GM23338 (cell line): ENCODE results near the gene UBE2V1. TPM values are rescaled to one million over a fixed set of nuclear protein-coding genes. Genes with fewer than 3 reads are reported as not detected.

Experiments used
- ATAC-seq: fragments of 200-7000 bp; cut with Tn5 transposase; 3 replicates; pipeline ENCODE4 v1.9.1; 2020
- DNase-seq: peaks from one replicate; pipeline ENCODE4 v3.0.0-alpha.2; 2015; ENCODE audit warnings: low spot score
- H2AFZ ChIP-seq: fragments of 200-600 bp; sonication (generic); 2 replicates; pipeline ENCODE4 v1.8.0; 2016; ENCODE audit warnings: antibody characterized with exemption, mild to moderate bottlenecking, moderate library complexity
- H3F3A ChIP-seq: fragments of 200-600 bp; sonication (generic); replicated peaks from 2 replicates; pipeline ENCODE4 v1.8.0; 2017; ENCODE audit warnings: antibody characterized with exemption, mixed run types, low read depth
- H3K27ac ChIP-seq: fragments of 200-600 bp; sonication (generic); 2 replicates; pipeline ENCODE4 v1.6.1; 2016; ENCODE audit warnings: low read depth
- H3K27me3 ChIP-seq: fragments of 200-600 bp; sonication (generic); 2 replicates; pipeline ENCODE4 v1.8.0; 2016; ENCODE audit warnings: mild to moderate bottlenecking, mixed run types, moderate library complexity; ENCODE audit not compliant: insufficient read depth
- H3K36me3 ChIP-seq: fragments of 200-600 bp; sonication (generic); 2 replicates; pipeline ENCODE4 v1.8.0; 2016; ENCODE audit warnings: mild to moderate bottlenecking; ENCODE audit not compliant: insufficient read depth
- H3K4me1 ChIP-seq: fragments of 200-600 bp; sonication (generic); 2 replicates; pipeline ENCODE4 v1.8.0; 2016; ENCODE audit warnings: mild to moderate bottlenecking, moderate library complexity; ENCODE audit not compliant: insufficient read depth
- H3K4me2 ChIP-seq: fragments of 200-600 bp; sonication (generic); 2 replicates; pipeline ENCODE4 v1.7.1; 2017; ENCODE audit warnings: mixed run types
- H3K4me3 ChIP-seq: fragments of 200-600 bp; sonication (generic); 2 replicates; pipeline ENCODE4 v1.6.1; 2016; ENCODE audit warnings: mixed run types
- H3K79me2 ChIP-seq: fragments of 200-600 bp; sonication (generic); replicated peaks from 2 replicates; pipeline ENCODE4 v1.8.0; 2017; ENCODE audit warnings: mild to moderate bottlenecking; ENCODE audit not compliant: insufficient read depth
- H3K9me2 ChIP-seq: fragments of 200-600 bp; sonication (generic); 2 replicates; pipeline ENCODE4 v1.8.0; 2017; ENCODE audit not compliant: insufficient read depth
- H4K20me1 ChIP-seq: fragments of 200-600 bp; sonication (generic); replicated peaks from 2 replicates; pipeline ENCODE4 v1.8.0; 2017; ENCODE audit warnings: mild to moderate bottlenecking; ENCODE audit not compliant: insufficient read depth
- H3K27ac Mint-ChIP-seq: 2 replicates; pipeline ENCODE4 v1.8.0; 2020; ENCODE audit warnings: inconsistent platforms, mild to moderate bottlenecking, moderate library complexity, mixed read lengths
- H3K27me3 Mint-ChIP-seq: 3 replicates; pipeline ENCODE4 v1.8.0; 2022; ENCODE audit warnings: low read depth, mild to moderate bottlenecking, moderate library complexity, mixed read lengths, inconsistent platforms; ENCODE audit not compliant: insufficient read depth, poor library complexity
- H3K36me3 Mint-ChIP-seq: 3 replicates; pipeline ENCODE4 v1.8.0; 2021; ENCODE audit warnings: low read depth, mild to moderate bottlenecking, inconsistent platforms, moderate library complexity, mixed read lengths
- H3K4me1 Mint-ChIP-seq: 3 replicates; pipeline ENCODE4 v1.8.0; 2020; ENCODE audit warnings: mild to moderate bottlenecking, inconsistent platforms, mixed read lengths
- H3K4me3 Mint-ChIP-seq: 3 replicates; pipeline ENCODE4 v1.8.0; 2021; ENCODE audit warnings: moderate library complexity, mild to moderate bottlenecking, inconsistent platforms, mixed read lengths
- H3K9me3 Mint-ChIP-seq: 3 replicates; pipeline ENCODE4 v1.8.0; 2020; ENCODE audit warnings: moderate library complexity, mild to moderate bottlenecking, inconsistent platforms, mixed read lengths
- EZH2 ChIP-seq: fragments of 200-600 bp; sonication (generic); IDR thresholded peaks from one replicate; pipeline ENCODE4 v1.8.0; 2017; ENCODE audit warnings: antibody characterized with exemption, mild to moderate bottlenecking, low read depth; ENCODE audit not compliant: unreplicated experiment
- EZH2phosphoT487 ChIP-seq: fragments of 200-600 bp; sonication (generic); IDR thresholded peaks from one replicate; pipeline ENCODE4 v1.8.1; 2018; ENCODE audit warnings: antibody characterized with exemption; ENCODE audit not compliant: unreplicated experiment
- JUNB ChIP-seq: IDR thresholded peaks from one replicate; pipeline ENCODE4 v1.6.1; 2016; ENCODE audit warnings: antibody characterized with exemption; ENCODE audit not compliant: unreplicated experiment
- POLR2AphosphoS5 ChIP-seq: IDR thresholded peaks from 2 replicates; pipeline ENCODE4 v1.6.1; 2016; ENCODE audit warnings: antibody characterized with exemption, low read depth
- STAT1 ChIP-seq: IDR thresholded peaks from one replicate; pipeline ENCODE4 v1.6.1; 2016; ENCODE audit warnings: antibody characterized with exemption; ENCODE audit not compliant: unreplicated experiment
- ZNF114 ChIP-seq: fragments of 250-450 bp; sonication (Bioruptor Pico); IDR thresholded peaks from 2 replicates; pipeline ENCODE4 v1.5.0; 2020; ENCODE audit warnings: mild to moderate bottlenecking, moderate library complexity
- ZNF331 ChIP-seq: fragments of 250-450 bp; sonication (Bioruptor Pico); IDR thresholded peaks from 2 replicates; pipeline ENCODE4 v1.5.0; 2020; ENCODE audit warnings: low read depth, mild to moderate bottlenecking, moderate library complexity
- polyA plus RNA-seq: library from polyadenylated mRNA; unstranded; fragments of >200 nt; fragmentation: Nextera tagmentation; extraction: Ambion mirVana; gene quantifications from 2 replicates; pipeline ENCODE4 v1.2.1, GENCODE V29; 2016
- total RNA-seq: library from RNA; depleted of rRNA; stranded (reverse); fragments of >200 nt; shearing (Covaris generic); gene quantifications from 2 replicates; pipeline ENCODE4 v1.2.3, GENCODE V29; 2014
- TF ChIP-seq, protein P1 (sequence below): fragments of 250-450 bp; sonication (Bioruptor Pico); IDR thresholded peaks from 2 replicates; pipeline ENCODE4 v1.5.0; 2020; ENCODE audit warnings: mild to moderate bottlenecking, moderate library complexity
- TF ChIP-seq, protein P2 (sequence below), 2 experiments: fragments of 200-600 bp in 1 of 2; sonication (generic) in 1 of 2; conservative IDR thresholded peaks; 2 replicates each; pipeline versions ENCODE4 v1.5.1 to v1.6.1; 2016 to 2017; ENCODE audit warnings: antibody characterized with exemption in 2 of 2, low read depth in 2 of 2, mild to moderate bottlenecking in 2 of 2, moderate library complexity in 1 of 2
- TF ChIP-seq, protein P3 (sequence below): IDR thresholded peaks from one replicate; pipeline ENCODE4 v1.6.1; 2018; ENCODE audit warnings: antibody characterized with exemption; ENCODE audit not compliant: unreplicated experiment

Gene UBE2V1
- total and polyA plus RNA-seq, 2 experiments from 2014 or later = 105 to 302 TPM

DNA sequence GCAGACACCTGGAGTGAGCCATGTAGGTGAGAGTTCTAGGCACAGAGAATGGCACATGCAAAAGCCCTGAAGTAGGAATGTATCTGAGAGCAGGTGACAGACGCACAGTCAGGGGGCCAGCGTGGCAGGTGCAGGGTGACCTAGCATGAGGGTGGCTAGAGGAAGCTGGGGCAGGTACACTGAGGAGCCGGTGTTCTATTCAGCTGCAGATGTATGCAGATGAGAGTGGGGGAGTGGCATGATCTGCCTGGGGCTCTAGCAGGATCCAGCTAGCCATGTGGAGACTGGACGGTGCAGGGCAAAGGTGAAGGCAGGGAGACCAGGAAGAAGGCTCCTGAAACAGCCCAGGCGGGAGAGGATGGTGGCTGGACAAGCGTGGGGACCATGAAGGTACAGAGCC is 29.9 kb upstream of the UBE2V1 start (continued):
- TF ChIP-seq, protein P1, sequence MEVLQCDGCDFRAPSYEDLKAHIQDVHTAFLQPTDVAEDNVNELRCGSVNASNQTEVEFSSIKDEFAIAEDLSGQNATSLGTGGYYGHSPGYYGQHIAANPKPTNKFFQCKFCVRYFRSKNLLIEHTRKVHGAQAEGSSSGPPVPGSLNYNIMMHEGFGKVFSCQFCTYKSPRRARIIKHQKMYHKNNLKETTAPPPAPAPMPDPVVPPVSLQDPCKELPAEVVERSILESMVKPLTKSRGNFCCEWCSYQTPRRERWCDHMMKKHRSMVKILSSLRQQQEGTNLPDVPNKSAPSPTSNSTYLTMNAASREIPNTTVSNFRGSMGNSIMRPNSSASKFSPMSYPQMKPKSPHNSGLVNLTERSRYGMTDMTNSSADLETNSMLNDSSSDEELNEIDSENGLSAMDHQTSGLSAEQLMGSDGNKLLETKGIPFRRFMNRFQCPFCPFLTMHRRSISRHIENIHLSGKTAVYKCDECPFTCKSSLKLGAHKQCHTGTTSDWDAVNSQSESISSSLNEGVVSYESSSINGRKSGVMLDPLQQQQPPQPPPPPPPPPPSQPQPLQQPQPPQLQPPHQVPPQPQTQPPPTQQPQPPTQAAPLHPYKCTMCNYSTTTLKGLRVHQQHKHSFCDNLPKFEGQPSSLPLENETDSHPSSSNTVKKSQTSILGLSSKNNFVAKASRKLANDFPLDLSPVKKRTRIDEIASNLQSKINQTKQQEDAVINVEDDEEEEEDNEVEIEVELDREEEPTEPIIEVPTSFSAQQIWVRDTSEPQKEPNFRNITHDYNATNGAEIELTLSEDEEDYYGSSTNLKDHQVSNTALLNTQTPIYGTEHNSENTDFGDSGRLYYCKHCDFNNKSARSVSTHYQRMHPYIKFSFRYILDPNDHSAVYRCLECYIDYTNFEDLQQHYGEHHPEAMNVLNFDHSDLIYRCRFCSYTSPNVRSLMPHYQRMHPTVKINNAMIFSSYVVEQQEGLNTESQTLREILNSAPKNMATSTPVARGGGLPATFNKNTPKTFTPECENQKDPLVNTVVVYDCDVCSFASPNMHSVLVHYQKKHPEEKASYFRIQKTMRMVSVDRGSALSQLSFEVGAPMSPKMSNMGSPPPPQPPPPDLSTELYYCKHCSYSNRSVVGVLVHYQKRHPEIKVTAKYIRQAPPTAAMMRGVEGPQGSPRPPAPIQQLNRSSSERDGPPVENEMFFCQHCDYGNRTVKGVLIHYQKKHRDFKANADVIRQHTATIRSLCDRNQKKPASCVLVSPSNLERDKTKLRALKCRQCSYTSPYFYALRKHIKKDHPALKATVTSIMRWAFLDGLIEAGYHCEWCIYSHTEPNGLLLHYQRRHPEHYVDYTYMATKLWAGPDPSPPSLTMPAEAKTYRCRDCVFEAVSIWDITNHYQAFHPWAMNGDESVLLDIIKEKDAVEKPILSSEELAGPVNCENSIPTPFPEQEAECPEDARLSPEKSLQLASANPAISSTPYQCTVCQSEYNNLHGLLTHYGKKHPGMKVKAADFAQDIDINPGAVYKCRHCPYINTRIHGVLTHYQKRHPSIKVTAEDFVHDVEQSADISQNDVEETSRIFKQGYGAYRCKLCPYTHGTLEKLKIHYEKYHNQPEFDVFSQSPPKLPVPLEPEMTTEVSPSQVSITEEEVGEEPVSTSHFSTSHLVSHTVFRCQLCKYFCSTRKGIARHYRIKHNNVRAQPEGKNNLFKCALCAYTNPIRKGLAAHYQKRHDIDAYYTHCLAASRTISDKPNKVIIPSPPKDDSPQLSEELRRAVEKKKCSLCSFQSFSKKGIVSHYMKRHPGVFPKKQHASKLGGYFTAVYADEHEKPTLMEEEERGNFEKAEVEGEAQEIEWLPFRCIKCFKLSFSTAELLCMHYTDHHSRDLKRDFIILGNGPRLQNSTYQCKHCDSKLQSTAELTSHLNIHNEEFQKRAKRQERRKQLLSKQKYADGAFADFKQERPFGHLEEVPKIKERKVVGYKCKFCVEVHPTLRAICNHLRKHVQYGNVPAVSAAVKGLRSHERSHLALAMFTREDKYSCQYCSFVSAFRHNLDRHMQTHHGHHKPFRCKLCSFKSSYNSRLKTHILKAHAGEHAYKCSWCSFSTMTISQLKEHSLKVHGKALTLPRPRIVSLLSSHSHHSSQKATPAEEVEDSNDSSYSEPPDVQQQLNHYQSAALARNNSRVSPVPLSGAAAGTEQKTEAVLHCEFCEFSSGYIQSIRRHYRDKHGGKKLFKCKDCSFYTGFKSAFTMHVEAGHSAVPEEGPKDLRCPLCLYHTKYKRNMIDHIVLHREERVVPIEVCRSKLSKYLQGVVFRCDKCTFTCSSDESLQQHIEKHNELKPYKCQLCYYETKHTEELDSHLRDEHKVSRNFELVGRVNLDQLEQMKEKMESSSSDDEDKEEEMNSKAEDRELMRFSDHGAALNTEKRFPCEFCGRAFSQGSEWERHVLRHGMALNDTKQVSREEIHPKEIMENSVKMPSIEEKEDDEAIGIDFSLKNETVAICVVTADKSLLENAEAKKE (CRISPR knock-in tag) = no peak
- no peak for TF ChIP-seq EZH2
- TF ChIP-seq, protein P2, sequence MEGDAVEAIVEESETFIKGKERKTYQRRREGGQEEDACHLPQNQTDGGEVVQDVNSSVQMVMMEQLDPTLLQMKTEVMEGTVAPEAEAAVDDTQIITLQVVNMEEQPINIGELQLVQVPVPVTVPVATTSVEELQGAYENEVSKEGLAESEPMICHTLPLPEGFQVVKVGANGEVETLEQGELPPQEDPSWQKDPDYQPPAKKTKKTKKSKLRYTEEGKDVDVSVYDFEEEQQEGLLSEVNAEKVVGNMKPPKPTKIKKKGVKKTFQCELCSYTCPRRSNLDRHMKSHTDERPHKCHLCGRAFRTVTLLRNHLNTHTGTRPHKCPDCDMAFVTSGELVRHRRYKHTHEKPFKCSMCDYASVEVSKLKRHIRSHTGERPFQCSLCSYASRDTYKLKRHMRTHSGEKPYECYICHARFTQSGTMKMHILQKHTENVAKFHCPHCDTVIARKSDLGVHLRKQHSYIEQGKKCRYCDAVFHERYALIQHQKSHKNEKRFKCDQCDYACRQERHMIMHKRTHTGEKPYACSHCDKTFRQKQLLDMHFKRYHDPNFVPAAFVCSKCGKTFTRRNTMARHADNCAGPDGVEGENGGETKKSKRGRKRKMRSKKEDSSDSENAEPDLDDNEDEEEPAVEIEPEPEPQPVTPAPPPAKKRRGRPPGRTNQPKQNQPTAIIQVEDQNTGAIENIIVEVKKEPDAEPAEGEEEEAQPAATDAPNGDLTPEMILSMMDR (conservative IDR thresholded peaks at IDR 0.05; ENCODE audit: low read depth in 2 of 2) = no peak

DNA sequence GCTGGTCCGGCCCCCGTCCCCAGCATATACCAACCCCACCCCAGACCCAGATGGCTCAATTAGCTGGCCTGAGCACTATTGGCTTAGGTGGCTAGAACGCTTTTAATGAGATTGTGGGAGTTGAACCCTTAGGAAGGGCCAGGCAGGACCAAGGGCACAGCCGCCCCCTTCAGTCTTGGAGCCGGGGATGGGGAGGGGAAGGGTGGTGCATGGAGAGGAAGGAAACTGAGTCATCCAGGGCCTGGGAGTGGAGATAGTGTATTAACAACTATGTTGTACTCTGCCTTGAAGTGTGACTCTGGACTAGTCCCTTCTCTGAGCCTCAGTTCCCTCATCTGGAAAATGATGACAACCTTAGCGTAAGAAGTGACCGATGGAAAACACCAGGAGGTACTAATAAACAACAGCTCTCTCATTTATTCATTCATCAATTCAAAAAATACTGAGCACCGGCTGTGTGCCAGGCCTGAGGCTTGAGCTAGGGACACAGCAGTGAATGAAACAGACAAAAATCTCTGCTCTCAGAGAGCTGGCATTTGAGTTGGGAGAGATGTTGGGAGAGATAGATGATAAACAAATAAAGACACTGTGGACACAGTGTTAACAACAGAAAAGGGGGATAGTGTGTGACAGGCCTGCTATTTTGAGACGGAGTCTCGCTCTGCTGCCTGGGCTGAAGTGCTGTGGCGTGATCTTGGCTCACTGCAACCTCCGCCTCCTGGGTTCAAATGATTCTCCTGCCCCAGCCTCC is 29.0 kb upstream of the UBE2V1 start:
- H3F3A ChIP-seq = peaks cover 7% of the 10 kb centered on the region; the same call in 1 of the 2 replicates
- H3K27ac Mint-ChIP-seq = peak overlapping the region; percentile 56; the same call in 1 of the 2 replicates
- peaks cover 51% of the 10 kb centered on the region for H3K4me1 Mint-ChIP-seq
- DNase-seq (no peak), ATAC-seq (no peak)
- peaks cover 5% of the 10 kb centered on the region; the same call in 1 of the 2 replicates for H3K36me3 ChIP-seq
- H3K79me2 ChIP-seq = peaks cover 24% of the 10 kb centered on the region
- H4K20me1 ChIP-seq = peaks cover 13% of the 10 kb centered on the region
- H3K4me1 ChIP-seq = peaks cover 19% of the 10 kb centered on the region
- no peak overlapping the region for H3K4me2 ChIP-seq
- peaks cover 14% of the 10 kb centered on the region for H3K27me3 Mint-ChIP-seq
- no peaks in the 10 kb centered on the region for H3K9me3 Mint-ChIP-seq
- peak overlapping the region; percentile 28; the same call in 1 of the 3 replicates for H3K4me3 Mint-ChIP-seq
- H2AFZ ChIP-seq = no peak overlapping the region
- no peaks in the 10 kb centered on the region for H3K27me3 ChIP-seq
- peaks cover 40% of the 10 kb centered on the region for H3K36me3 Mint-ChIP-seq
- H3K27ac ChIP-seq = no peak overlapping the region
- H3K9me2 ChIP-seq = no peaks in the 10 kb centered on the region
- H3K4me3 ChIP-seq = no peak overlapping the region
- TF ChIP-seq EZH2phosphoT487 = no peak
- TF ChIP-seq, protein P3, sequence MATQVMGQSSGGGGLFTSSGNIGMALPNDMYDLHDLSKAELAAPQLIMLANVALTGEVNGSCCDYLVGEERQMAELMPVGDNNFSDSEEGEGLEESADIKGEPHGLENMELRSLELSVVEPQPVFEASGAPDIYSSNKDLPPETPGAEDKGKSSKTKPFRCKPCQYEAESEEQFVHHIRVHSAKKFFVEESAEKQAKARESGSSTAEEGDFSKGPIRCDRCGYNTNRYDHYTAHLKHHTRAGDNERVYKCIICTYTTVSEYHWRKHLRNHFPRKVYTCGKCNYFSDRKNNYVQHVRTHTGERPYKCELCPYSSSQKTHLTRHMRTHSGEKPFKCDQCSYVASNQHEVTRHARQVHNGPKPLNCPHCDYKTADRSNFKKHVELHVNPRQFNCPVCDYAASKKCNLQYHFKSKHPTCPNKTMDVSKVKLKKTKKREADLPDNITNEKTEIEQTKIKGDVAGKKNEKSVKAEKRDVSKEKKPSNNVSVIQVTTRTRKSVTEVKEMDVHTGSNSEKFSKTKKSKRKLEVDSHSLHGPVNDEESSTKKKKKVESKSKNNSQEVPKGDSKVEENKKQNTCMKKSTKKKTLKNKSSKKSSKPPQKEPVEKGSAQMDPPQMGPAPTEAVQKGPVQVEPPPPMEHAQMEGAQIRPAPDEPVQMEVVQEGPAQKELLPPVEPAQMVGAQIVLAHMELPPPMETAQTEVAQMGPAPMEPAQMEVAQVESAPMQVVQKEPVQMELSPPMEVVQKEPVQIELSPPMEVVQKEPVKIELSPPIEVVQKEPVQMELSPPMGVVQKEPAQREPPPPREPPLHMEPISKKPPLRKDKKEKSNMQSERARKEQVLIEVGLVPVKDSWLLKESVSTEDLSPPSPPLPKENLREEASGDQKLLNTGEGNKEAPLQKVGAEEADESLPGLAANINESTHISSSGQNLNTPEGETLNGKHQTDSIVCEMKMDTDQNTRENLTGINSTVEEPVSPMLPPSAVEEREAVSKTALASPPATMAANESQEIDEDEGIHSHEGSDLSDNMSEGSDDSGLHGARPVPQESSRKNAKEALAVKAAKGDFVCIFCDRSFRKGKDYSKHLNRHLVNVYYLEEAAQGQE = no peak
- TF ChIP-seq JUNB = no peak
- TF ChIP-seq POLR2AphosphoS5 = no peak
- no peak for TF ChIP-seq STAT1
- no peak for TF ChIP-seq ZNF114 (CRISPR knock-in tag)
- TF ChIP-seq ZNF331 (CRISPR knock-in tag) = no peak
